HG02678 (cell line): Measurements from ENCODE around the gene SAE1.
"Not testable (repeated sequence)": the region's sequence is repeated elsewhere in the genome, so short reads cannot be mapped to it uniquely, and the experiment has no call there.

Experiments
- ATAC-seq: cut with Tn5 transposase; IDR thresholded peaks from one replicate; pipeline ENCODE4 v1.9.1; 2021; ENCODE audit warnings: mild to moderate bottlenecking, moderate library complexity; ENCODE audit not compliant: unreplicated experiment

The SAE1 gene

DNA sequence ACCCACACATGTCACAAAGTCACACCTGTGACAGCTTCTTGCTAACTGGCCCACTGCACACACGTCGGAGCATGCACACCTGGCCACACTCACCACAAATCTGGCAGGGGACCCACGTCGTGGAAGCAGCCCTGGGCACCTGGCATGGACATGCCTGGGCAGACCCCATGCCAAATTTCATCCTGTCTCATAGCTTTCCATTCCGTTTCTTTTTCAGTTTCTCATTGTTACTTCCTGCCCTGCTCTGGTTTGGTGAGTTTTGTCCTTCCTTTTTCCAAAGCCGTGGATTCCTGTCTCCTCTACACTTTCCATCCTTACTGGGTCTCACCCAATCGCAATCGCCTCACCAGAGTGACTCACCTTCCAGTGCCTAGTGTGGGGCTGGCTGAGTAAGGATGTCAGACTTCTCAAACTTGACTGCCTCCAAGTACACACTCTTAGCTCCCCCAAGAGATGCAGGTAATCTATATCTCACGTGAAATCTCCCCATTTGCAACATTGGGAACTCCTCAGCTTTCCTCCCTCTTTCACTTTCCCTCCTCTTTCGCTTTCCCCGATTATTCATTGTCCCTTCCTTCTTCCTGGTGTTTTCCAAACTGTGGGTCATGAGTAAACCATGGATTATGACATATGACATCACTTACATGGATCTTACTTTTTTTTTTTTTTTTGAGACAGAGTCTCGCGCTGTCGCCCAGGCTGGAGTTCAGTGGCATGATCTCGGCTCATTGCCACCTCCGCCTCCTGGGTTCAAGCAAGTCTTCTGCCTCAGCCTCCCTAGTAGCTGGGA is 102.0 kb downstream of the SAE1 start:
- no peak for ATAC-seq

DNA sequence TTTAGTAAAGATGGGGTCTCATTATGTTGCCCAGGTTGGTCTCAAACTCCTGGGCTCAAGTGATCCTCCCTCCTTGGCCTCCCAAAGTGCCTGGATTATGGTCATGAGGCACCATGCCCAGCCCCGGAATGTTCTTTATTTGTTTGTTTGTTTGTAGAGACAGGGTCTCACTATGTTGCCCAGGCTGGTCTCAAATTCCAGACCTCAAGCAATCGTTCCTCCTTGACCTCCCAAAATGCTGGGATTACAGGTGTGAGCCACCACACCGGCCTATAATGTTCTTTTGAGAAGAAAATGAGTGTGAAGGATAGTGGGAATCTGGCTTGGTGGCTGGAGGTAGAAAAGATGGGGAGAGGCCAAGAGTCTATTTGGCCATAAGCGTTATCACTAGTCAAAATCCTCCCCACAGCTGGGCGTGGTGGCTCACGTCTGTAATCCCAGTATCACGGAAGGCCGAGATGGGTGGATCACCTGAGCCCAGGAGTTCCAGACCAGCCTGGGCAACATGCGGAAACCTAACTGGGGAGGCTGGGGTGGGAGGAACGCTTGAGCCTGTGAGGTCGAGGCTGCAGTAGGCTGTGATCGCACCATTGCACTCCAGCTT is 105.5 kb downstream of the SAE1 start:
- ATAC-seq = no peak

DNA sequence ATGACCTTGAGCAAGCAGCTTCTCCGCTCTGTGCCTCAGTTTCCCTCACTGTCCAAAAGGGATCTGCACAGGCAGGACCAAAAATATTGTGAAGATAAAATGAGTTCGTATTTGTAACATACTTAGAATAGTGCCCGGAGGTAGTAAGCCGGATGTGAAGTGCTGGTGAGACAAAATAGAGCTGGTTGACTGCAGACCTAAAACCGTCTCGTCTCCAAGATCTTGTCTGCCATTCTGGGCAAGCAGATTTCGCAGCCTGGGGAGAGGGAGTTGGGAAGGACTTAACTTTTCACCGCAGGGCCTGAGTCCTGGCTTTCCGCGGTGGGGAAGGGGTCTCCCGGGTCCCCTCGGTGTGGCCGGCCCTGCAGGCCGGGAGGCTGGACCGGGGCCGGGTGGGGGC is 108.5 kb downstream of the SAE1 start:
- no peak for ATAC-seq

DNA sequence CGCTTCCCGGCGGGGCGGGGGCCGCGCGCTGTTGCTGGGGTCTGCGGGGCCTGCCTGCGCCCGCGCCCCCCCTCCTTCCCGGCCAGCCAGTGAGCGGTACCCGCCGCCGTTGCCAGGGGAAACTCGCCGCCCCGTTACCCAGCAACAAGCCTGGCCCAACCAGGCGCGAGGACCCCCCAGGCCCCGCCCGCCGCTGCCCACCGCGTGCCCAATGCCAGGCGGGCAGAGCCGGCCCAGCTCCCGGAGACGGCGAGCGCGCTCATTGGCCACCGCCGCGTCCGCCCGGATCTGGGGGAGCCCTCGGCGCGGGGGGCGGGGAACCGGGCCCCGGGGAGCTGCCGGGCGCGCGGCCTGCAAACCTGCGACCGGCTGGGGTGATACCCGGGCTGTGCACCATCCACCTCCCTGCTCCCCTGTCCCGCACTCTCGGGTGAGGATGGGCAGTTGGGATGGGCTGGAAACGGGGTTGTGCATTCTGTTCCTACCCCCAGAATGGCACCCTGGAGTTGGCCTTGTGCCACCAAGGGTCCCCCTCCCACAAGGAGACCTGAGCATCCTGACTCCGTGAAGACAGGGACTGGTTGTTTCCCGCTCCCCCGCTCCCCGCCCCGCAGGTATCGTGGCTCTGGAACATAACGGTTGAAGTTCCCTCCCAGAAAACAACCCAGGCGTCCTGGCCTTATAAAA is 109.1 kb downstream of the SAE1 start:
- no peak for ATAC-seq

DNA sequence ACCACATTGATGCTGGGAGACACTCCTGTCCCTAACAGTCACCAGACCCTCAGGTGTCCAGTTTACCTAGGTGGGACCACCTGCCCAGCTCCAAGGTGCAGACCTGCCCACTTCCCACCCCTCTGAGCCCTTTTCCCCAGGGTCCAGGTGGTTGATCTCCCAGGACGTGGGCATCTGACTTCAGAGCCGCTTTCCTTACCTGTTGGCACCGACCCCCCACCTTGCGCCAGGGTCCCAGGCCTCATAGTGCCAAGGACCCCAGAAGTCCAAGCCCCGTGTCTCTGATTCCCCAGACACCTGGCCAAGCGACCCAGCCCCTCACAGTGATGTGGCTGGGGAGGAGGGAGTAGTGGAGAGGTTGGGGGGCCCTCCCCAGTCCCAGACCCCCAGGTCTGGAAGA is 109.9 kb downstream of the SAE1 start:
- no peak for ATAC-seq

DNA sequence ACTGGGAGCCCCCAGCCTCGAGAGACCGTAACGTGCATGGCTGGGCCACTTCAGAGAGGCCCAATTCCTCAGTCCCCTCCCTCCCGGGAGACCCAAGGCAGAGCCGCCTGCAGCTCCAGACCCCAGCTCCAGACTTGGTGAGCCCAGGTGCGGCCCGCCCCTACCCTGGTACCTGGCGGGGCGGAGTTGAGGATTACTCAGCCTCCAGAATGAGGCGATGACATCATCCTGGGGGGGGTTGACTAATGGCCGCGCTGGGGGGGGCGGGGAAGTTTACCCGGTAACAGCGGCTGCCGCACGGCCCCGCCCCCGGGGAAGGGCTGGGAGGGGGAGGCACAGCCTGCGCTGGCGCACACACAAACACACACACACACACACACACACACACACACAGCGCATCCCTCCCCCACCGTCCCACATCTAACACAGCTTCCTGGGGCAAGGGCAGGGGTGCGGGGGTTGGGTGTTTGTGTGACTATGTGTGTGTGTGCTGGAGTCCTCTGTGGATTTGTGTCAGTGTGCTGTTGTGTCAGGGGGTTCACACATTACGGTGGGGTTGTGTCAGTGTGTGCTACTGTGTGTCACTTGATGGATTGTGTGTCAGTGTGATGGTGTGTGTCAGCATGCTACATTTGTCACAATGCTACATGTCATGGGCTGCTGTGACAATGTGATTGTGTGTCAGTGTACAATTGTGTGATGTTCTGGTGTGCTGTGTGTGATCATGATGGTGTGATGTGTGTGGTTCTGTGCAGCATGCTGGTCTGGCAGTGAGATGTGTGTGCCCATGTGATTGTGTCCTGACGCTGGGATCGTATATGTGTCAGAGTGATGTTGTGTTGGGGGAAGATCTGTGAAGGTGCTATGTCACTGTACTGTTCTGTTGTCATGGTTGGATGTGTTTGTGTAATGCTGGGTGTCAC is 110.6 kb downstream of the SAE1 start:
- ATAC-seq = no peak

DNA sequence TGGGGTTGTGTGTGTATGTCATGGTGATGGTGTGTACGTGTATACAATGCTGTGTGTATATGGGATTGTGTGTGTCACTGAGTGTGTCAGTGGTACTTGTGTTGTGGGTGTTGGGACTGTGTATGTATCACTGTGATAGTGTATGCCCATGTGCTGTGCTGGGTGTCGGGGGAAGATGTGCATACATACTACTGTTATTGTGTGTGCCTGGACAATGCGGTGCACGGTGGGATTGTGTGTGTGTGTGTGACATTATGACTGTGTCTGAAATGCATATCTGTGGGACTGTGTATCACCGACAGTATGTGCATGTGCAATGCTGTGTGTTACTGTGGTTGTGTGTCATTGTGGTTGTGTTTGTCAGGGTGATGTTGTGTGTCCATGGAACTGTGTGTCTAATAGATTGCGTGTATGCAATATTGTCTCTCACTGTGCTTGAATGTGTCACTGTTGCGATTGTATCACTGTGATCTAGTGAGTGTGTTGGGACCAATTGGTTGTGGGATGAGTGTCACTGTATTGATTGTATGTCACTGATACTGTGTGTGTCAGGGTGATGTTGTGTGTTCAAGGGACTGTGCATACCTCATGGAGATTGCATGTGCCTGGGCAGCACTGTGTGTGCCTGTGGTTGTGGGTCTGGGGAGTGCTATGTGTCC is 111.4 kb downstream of the SAE1 start:
- ATAC-seq = no peak

DNA sequence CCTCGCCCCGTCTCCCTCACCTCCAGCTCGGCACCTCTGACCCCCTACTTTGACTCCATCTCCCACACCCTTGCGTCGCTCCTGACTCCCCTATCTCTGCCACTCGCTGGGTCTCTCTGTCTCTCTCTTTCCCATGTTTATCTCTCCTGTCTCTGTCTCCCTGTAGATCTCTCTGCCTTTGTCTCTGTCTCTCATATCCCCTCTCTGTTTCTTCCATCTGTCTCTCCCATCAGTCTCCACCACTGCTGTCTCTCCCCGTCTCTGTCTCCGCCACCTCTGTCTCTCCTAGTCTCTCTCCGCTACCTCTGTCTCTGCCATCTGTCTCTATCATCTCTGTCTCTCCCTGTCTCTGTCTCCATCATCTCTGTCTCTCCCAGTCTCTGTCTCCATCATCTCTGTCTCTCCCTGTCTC is 112.7 kb downstream of the SAE1 start:
- no peak for ATAC-seq

DNA sequence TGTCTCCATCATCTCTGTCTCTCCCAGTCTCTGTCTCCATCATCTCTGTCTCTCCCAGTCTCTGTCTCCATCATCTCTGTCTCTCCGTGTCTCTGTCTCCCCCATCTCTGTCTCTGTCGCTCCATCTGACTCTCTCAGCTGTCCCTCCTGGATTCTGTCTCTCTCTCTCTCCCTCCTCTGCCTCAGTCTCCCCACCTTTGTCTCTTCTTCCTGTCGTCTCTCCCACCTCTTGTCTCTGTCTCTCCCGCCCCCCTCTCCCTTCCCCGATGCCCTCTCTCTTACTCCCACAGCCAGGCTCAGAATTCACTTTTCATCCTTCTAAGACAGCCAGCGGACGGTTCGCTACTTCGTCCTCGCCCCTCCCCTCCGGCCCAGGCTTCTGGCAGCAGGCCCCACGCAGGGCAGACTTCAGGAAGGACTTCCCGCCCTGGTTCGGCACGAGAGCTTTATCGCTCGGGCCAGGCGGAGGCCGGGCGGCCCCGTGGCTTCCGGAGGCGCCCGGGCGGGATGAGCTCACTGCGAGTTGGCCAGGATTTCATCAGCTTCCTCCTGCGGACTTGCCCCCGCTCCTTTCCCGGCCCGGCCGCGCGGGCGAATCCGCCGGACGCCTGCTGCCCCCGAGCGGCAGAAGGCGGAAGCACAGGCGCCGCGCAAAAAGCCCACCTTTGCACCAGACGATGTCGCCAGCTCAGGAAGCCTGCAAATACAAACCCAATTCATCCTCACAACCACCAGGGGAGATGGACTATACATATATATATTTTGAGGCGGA is 113.3 kb downstream of the SAE1 start:
- ATAC-seq = peak; percentile 64

DNA sequence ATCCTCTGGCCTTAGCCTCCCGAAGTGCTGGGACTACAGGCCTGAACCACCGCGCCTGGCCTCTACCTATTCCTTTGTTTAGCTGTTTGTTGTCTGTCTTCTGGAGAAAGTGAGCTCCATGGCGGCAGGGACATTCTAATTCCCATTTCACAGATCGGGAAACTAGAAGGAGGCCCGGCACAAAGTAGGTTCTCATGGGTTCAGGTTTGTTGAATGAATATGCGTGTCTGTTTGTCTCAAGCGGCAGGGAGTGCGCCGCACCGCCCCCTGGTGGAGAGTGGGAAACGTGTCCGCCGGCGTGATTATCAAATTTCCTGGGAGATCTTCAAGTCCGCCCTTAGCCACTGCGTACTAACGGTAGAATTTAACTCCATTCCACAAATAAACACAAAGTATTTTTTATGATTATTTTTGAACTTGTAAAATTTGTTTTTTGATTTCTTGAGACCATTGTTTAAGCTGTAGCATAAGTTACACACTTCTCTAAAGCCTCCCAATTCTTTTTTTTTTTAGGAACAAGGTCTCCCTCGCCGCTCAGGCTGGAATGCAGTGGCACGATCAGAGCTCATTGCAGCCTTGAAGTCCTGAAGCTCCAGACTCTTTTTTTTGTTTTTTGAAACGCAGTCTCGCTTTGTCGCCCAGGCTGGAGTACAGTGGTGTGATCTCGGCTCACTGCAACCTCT is 116.8 kb downstream of the SAE1 start:
- no peak for ATAC-seq

DNA sequence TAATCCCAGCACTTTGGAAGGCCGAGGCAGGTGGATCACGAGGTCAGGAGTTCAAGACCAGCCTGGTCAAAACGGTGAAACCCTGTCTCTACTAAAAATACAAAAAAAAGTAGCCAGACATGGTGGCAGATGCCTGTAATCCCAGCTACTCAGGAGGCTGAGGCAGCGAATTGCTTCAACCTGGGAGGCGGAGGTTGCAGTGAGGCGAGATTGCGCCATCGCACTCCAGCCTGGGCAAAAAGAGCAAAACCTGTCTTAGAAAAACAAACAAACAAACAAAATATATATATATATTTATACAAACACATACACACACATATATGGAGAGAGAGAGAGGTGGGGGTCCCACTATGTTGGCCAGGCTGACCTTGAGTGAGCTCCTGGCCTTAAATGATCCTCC is 122.4 kb downstream of the SAE1 start:
- not testable (repeated sequence) for ATAC-seq

DNA sequence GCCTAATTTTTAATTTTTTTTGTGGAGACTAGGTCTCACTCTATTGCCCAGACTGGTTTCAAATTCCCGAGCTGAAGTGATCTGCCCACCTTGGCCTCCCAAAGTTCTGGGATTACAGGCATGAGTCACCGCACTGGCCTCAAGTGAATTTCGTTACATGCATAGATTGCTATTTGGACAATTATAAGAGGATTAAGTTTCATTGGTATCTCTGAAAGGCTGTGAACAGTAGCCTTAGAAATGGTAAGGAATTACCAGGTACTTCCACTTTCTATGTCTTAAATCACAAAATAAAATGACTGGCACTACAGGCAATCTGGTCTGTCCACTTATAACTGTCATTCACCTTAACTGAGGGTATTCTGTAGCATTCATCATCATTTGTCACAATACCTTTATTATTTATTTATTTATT is 122.8 kb downstream of the SAE1 start:
- no peak for ATAC-seq

DNA sequence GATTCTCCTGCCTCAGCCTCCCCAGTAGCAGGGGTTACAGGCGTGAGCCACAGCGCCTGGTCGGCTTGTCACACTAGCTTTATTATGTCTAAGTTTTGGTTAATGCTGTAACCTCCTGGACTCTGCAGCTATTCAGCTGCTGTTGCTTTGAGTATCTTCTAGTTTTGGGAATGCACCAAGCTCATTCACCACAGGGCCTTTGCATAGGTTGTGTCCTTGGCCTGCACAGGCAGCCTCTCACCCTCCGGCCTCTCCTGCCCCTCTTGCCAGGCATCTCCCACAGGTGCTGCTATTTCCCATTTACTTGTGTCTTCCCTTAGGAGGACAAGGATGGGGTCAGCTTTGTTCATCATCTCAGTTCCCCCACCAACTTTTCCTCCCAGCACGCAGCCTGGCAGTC is 123.3 kb downstream of the SAE1 start:
- ATAC-seq = no peak

DNA sequence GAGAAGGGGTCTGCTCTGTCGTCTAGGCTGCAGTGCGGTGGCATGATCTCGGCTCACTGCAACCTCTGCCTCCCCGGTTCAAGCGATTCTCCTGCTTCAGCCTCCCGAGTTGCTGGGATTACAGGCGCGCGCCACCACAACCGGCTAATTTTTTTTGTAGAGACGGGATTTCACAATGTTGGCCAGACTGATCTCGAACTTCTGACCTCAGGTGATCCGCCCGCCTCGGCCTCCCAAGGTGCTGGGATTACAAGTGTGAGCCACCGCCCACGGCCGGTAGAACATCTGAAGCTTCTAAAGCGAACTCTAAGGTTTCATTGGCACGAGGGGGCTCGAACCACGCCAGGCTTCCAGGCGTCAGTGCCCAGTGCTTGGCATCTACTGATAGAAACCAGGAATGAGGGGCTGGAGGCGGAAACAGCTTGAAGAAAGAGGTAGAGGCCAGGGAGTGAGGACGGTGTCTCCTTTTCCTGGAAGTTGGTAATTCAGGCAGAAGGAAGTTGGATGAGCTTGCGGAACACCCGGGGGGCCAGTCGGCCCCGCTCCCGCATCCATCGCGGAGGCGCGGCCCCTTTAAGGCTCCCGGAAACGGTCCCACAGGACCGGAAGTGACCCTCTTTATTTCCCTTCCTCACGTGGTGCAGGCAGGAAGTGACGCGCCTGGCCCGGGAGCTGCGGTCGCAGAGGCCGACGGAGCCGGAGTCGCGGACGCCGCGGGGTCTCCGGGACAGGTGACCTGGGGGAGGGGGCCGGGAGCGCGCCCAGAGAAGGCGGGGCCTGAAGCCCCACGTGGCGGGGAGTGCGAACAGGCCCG is 125.5 kb downstream of the SAE1 start, which contains the start of gene CCDC9:
Gene CCDC9, plus strand, starts transcription at position 647 of the 814 bp plus-strand sequence. CDS start 1,876 bp downstream, outside the sequence.
- ATAC-seq = peak; percentile 56

DNA sequence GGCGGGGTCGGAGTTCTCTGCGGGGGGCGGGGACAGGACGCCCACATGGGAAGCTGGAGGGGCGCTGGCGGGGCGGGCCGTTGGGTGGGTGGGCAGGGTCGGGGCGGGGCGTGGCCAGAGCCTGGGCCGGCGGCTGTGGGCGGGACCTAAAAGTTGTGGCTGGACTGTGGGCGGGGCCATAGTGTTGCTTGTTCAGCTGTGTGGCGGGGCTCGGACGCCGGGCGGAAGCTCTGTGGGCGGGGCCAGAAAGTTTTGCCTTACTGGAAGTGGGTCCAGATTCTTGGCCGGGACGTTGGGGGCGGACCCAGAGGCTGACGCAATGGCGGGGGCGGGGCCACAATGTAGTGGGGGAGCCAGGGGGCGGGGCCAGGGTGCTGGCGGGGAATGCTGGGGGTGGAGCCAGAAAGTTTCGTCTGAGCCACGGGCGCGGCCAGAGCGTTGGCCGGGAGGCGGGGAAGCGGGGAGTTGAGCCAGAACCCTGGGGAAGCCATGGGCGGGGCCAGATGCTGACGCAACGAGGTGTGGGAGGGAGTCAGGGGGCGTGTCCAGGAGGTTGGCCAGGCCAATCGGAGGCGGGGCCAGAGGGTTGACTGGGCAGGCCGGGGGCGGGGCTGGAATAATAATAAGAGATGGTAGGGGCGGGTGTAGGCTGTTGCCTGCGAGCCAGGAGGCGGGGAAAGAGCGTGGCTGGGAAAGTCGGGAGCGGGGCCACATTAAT is 126.2 kb downstream of the SAE1 start:
- ATAC-seq = peak; percentile 68

DNA sequence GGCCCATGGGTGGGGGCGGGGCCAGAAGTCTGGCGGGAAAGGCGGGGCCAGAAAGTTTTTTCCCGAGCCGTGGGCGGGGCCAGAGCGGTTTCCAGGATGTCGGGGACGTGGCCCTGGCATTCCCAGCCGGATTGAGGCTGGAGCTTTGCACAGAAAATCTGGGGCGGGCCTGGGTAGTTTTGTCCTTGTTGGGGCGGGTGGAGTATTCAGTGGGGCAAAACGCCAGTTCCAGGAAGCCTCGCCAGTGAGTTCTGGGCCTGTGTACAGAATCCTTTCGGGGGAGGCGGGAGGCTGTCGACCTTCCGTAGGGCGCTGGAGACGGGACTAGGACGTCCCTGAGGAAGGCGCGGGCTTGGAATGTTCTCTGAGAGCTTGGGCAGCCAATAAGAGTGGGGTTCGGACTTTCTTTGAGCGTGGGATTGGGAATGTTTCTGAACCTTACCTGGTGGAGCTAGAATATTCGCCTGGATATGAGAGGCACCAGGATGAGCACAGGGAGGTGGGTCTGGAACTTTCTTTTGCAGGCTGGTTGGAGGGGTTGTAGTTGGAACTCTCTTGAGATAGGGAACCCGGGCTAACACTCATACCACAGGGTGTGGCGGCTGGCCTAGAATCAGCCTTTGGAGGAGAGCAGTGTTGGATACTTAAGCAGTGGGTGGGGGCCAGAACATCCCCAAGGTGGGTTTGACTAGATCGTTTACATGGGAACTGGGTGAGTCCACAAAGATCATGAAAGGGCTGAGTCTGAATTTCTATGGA is 127.0 kb downstream of the SAE1 start:
- no peak for ATAC-seq

DNA sequence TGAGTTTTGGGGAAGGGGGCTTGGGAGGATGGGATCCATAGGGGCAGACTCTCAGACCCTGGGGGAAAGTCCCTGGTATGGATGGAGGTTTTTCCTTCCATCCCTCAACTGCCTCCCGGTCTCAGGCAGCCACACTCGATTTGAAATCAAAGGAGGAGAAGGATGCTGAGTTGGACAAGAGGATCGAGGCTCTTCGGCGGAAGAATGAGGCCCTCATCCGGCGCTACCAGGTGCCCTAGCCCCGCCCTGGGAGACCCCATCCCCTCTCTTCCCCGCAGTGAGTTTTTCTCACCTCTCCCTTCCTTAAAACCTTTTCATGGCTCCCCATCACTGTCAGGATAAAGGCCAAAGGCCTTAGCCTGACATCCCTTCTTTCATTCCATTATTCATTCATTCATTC is 127.8 kb downstream of the SAE1 start:
- ATAC-seq = no peak
